ENCODE results near the gene MARS1. TPM values are rescaled to one million over a fixed set of nuclear protein-coding genes. Genes with fewer than 3 reads are reported as not detected.
"Not testable (repeated sequence)": the region's sequence is repeated elsewhere in the genome, so short reads cannot be mapped to it uniquely, and the experiment has no call there.

The MARS1 gene
- total RNA-seq, 1 donor, result 90.3 TPM

DNA sequence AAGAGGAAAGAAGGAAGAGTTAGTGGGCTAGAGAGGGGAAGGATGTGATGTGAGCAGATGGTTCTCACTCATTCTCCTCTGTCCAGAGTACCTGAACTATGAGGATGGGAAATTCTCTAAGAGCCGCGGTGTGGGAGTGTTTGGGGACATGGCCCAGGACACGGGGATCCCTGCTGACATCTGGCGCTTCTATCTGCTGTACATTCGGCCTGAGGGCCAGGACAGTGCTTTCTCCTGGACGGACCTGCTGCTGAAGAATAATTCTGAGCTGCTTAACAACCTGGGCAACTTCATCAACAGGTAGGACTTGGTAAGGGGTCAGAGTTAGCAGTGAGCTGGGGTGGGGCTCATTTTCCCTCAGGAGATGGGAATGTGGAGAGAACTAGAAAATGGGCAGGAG lies 24.8 kb downstream of the MARS1 start:
- H3K4me1 ChIP-seq (ENCODE audit: insufficient read depth, low read length), result peaks cover under 1% of the 10 kb centered on the region
- H3K27me3 ChIP-seq (ENCODE audit: insufficient read depth, low read length), result no peaks in the 10 kb centered on the region
- no peak overlapping the region for H3K4me3 ChIP-seq (ENCODE audit: low read length)
- H3K9me3 ChIP-seq (ENCODE audit: low read depth, low read length), result no peaks in the 10 kb centered on the region

DNA sequence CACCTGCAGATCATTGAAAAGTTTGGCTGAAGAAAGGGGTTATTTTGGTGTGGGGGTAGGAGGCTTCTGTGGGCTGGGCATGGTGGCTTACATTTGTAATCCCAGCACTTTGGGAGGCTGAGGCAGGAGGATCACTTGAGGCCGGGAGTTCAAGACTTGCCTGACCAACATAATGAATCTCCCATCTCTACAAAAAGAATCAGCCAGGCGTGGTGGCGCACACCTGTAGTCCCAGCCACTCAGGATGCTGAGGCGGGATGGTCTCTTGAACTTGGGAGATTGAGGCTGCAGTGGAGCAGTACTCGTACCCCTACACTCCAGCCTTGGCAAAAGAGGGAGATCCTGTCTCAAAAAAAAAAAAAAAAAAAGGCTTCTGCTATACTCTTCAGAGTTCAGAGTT lies 25.4 kb downstream of the MARS1 start:
- Histone ChIP-seq H3K9me3 (ENCODE audit: low read depth, low read length) (no peaks in the 10 kb centered on the region), H3K4me1 (ENCODE audit: insufficient read depth, low read length) (peaks cover 7% of the 10 kb centered on the region), H3K27me3 (ENCODE audit: insufficient read depth, low read length) (no peaks in the 10 kb centered on the region), H3K4me3 (ENCODE audit: low read length) (no peak overlapping the region)

DNA sequence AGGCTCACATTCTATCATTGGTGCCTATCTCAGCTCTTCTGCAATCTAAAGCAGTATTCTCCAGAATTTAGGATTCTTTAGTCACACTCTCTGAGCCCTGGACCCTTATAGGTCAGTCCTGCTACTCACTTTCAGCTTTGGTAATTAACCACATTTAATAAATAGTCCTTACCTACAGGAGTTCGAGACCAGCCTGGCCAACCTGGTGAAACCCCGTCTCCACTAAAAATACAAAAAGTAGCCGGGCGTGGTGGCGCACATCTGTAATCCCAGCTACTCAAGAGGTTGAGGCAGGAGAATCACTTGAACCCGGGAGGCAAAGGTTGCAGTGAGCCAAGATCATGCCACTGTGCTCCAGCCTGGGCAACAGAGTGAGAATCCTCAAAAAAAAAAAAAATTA lies 25.8 kb downstream of the MARS1 start:
- H3K4me1 ChIP-seq (ENCODE audit: insufficient read depth, low read length), result peaks cover 11% of the 10 kb centered on the region
- H3K4me3 ChIP-seq (ENCODE audit: low read length); H3K9me3 ChIP-seq (ENCODE audit: low read depth, low read length); H3K27me3 ChIP-seq (ENCODE audit: insufficient read depth, low read length): not testable (repeated sequence)

GRCh38 chr12:57514246-57514645 lies 26.4 kb downstream of the MARS1 start:
- not testable (repeated sequence) for H3K9me3 ChIP-seq (ENCODE audit: low read depth, low read length); H3K4me3 ChIP-seq (ENCODE audit: low read length); H3K27me3 ChIP-seq (ENCODE audit: insufficient read depth, low read length)
- H3K4me1 ChIP-seq (ENCODE audit: insufficient read depth, low read length), result peaks cover 17% of the 10 kb centered on the region

- Histone ChIP-seq H3K4me1 (ENCODE audit: insufficient read depth, low read length) (peaks cover 23% of the 10 kb centered on the region), H3K27me3 (ENCODE audit: insufficient read depth, low read length) (no peaks in the 10 kb centered on the region), H3K4me3 (ENCODE audit: low read length) (no peak overlapping the region), H3K9me3 (ENCODE audit: low read depth, low read length) (no peaks in the 10 kb centered on the region)
These were observed 27.0 kb downstream of the MARS1 start for GRCh38 chr12:57514720-57515407.

DNA sequence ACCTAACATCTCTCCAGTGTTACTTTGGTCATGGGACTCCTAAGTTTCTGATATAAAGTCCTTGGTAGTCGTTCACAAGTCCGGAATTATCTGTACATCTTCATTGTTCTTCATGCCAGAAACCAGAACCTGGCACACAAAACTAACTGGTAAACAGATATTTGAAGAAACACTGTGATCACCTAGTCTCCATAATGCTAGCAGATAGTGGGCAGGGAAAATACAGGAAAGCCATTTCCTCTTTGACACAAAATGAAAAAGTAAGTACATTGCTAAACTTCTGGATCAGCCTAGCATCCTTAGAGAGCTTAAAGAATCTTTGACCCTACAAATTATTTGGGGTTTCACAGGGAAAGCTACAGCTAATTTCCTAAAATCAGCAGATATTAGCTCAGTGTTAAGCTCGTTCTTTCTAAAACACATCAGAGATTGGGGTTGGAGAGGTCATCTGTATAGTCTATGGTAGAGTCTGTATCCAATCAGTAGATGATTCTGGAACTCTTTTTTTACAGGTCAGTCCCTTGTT lies 27.6 kb downstream of the MARS1 start:
- no peaks in the 10 kb centered on the region for H3K9me3 ChIP-seq (ENCODE audit: low read depth, low read length)

GRCh38 chr12:57515934-57516541 lies 28.2 kb downstream of the MARS1 start:
- Histone ChIP-seq H3K27me3 (ENCODE audit: insufficient read depth, low read length) (no peaks in the 10 kb centered on the region), H3K4me3 (ENCODE audit: low read length) (no peak overlapping the region), H3K9me3 (ENCODE audit: low read depth, low read length) (no peaks in the 10 kb centered on the region), H3K4me1 (ENCODE audit: insufficient read depth, low read length) (peaks cover 28% of the 10 kb centered on the region)

More for the DNA sequence above, 27.6 kb downstream of the MARS1 start:
- peaks cover 25% of the 10 kb centered on the region for H3K4me1 ChIP-seq (ENCODE audit: insufficient read depth, low read length)
- no peak overlapping the region for H3K4me3 ChIP-seq (ENCODE audit: low read length)
- H3K27me3 ChIP-seq (ENCODE audit: insufficient read depth, low read length), result no peaks in the 10 kb centered on the region

DNA sequence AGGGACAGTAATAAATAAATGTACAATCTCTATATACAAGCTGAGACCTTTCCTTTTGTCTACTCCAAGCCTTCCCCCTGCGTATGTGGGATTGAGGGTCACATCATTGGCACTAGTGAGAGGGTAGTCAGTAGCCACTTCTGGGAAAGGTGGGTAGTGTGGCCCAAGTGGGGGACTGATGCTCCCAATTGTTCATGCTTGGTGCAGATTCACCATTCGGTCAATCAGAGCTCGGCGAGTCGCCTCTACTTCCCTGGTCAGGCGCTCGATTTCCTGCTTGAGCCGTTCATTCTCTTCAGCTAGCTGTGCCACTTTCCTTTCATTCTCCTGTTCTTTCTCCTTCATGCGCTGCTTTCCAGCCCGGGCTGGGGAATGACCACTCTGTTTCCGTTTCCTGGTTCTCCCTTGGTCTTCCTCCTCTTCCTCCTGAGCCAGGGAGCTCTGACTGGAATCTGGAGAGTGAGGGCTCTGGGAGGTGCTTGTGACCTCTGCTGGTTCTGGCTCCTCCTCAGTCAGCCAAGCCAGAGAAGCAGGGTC lies 28.8 kb downstream of the MARS1 start:
- Histone ChIP-seq H3K27me3 (ENCODE audit: insufficient read depth, low read length) (no peaks in the 10 kb centered on the region), H3K4me3 (ENCODE audit: low read length) (no peak overlapping the region), H3K9me3 (ENCODE audit: low read depth, low read length) (no peaks in the 10 kb centered on the region), H3K4me1 (ENCODE audit: insufficient read depth, low read length) (peaks cover 35% of the 10 kb centered on the region)

- Histone ChIP-seq H3K27me3 (ENCODE audit: insufficient read depth, low read length) (no peaks in the 10 kb centered on the region), H3K9me3 (ENCODE audit: low read depth, low read length) (no peaks in the 10 kb centered on the region), H3K4me1 (ENCODE audit: insufficient read depth, low read length) (peaks cover 40% of the 10 kb centered on the region), H3K4me3 (ENCODE audit: low read length) (no peak overlapping the region)
These were observed 29.3 kb downstream of the MARS1 start for GRCh38 chr12:57517187-57517586.

DNA sequence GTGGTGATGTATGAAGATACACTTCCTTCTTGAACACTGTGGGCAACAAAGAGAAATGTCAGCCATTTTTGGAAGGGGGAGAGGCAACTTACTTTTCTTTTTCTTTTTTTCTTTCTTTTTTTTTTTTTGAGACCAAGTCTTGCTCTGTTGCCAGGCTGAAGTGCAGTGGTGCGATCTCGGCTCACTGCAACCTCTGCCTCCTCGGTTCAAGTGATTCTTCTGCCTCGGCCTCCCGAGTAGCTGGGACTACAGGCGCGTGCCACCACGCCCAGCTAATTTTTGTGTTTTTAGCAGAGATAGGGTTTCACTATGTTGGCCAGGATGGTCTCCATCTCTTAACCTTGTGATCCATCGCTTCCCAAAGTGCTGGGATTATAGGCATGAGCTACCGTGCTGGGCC lies 29.9 kb downstream of the MARS1 start:
- not testable (repeated sequence) for H3K9me3 ChIP-seq (ENCODE audit: low read depth, low read length); H3K4me3 ChIP-seq (ENCODE audit: low read length); H3K27me3 ChIP-seq (ENCODE audit: insufficient read depth, low read length)
- peaks cover 41% of the 10 kb centered on the region for H3K4me1 ChIP-seq (ENCODE audit: insufficient read depth, low read length)

GRCh38 chr12:57518176-57518919 lies 30.5 kb downstream of the MARS1 start:
- no peaks in the 10 kb centered on the region for H3K9me3 ChIP-seq (ENCODE audit: low read depth, low read length)
- no peaks in the 10 kb centered on the region for H3K27me3 ChIP-seq (ENCODE audit: insufficient read depth, low read length)
- no peak overlapping the region for H3K4me3 ChIP-seq (ENCODE audit: low read length)

GRCh38 chr12:57518920-57519795 lies 31.3 kb downstream of the MARS1 start:
- Histone ChIP-seq H3K4me1 (ENCODE audit: insufficient read depth, low read length) (peaks cover 53% of the 10 kb centered on the region), H3K27me3 (ENCODE audit: insufficient read depth, low read length) (no peaks in the 10 kb centered on the region), H3K9me3 (ENCODE audit: low read depth, low read length) (no peaks in the 10 kb centered on the region), H3K4me3 (ENCODE audit: low read length) (peak overlapping the region; percentile 97)

More at GRCh38 chr12:57518176-57518919, 30.5 kb downstream of the MARS1 start:
- peaks cover 45% of the 10 kb centered on the region for H3K4me1 ChIP-seq (ENCODE audit: insufficient read depth, low read length)

- H3K4me1 ChIP-seq (ENCODE audit: insufficient read depth, low read length), result peaks cover 58% of the 10 kb centered on the region
- H3K27me3 ChIP-seq (ENCODE audit: insufficient read depth, low read length), result no peaks in the 10 kb centered on the region
- no peaks in the 10 kb centered on the region for H3K9me3 ChIP-seq (ENCODE audit: low read depth, low read length)
- peak overlapping the region; percentile 97 for H3K4me3 ChIP-seq (ENCODE audit: low read length)
These were observed 31.9 kb downstream of the MARS1 start for GRCh38 chr12:57519796-57520052.

DNA sequence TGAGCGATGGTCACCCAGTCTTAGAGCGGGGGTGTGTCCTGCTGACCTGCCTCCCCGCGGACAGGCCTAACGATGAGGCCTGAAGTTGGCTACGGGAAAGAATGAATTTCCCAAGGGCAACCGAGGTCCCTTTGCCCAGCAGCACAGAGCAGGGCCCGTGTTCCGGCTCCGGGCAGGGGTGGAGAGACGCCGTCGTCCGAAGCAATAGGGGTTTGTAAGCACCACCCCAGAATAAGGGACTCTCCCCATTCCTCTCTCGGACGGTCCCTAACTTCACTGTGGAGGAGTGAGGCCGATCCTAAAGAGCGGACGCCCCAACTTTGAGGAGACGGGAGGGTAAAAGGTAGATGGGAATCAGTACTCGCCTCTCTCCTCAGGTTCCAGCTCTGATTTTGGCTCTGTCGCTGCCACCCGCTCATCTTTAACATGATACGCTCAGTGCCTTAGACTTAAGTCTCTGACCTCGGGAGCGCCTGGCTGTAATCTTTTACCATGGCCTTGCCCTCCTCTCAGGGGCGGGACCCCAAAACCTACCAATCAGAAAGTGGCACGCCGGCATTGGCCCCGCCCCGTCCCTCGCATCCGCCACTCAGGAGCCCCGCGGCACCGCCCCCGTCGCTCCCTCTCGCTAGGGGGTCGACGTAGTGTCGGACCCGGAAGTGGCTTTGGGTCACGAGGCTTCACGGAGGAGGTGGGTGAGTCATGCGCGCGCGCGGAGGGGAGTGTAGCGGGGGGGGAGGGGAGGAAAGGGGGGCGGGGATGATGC lies 32.4 kb downstream of the MARS1 start, which contains the start of gene DDIT3:
Gene DDIT3 (minus strand): TSS at position 462 of the 766 bp plus-strand sequence. CDS start 3,108 bp downstream, outside the sequence.
- no peaks in the 10 kb centered on the region for H3K27me3 ChIP-seq (ENCODE audit: insufficient read depth, low read length)
- H3K4me1 ChIP-seq (ENCODE audit: insufficient read depth, low read length), result peaks cover 58% of the 10 kb centered on the region
- H3K4me3 ChIP-seq (ENCODE audit: low read length), result peak within 1 kb of the TSS; percentile 97
- H3K9me3 ChIP-seq (ENCODE audit: low read depth, low read length), result no peaks in the 10 kb centered on the region
